ENCODE data around the gene RNF166.

DNA sequence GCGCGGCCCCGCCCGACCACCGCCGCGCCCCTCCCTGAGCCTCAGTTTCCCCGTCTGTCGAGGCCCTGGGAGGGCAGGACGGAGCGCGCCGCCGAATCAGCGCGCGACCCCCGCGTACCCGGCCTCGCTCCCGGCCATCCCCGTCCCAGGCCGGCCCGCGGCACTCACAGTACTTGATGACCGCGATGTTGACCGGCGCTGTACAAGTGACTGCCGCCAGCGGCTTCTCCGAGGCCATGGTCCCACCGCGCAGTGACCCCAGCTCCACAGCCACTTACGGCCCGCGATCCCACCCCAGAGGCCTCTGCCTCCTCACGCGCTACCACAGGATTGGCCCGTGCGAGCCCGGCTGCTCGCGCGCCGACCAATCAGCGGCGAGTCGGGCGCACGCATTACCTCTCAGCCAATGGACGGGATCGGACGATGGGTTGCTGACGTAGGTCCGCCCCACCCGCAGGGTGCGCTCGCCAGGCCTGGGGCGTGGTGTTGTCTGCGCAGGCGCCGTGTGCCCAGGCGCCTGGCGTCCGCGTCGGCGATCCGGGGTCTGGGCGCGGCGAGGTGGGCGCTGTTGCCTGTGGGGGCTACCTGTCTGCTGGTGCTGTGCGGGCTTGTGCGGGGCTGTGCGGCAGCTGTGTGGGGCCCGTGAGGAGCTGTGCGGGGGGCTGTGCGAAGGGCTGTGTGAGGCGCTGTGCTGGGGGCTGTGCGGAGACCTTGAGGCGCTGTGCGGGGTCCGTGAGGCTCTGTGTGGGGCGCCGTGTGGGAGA is 43.2 kb downstream of the RNF166 start, which contains the start of gene MVD:
- TF ChIP-seq ZNF274 (IDR thresholded peaks at IDR 0.05; ENCODE audit: low read depth, low read length) (no peak), YY1 (IDR thresholded peaks at IDR 0.05; ENCODE audit: insufficient read depth, insufficient read length) (no peak)
